GM12878 (cell line): Measurements from ENCODE around the gene WDHD1. TPM values are rescaled to one million over a fixed set of nuclear protein-coding genes. Genes with fewer than 3 reads are reported as not detected.
A peak's percentile ranks its signal among the peaks of the same experiment; 100 is the strongest.

Experiments used
- ATAC-seq: fragments of 200-7000 bp; cut with Tn5 transposase; 3 replicates; pipeline ENCODE4 v1.9.1; 2020; ENCODE audit warnings: mild to moderate bottlenecking, moderate library complexity
- BruUV-seq: library from RNA; stranded (reverse); fragments of 400-500 nt; replicated peaks from 2 replicates; lab custom pipeline; 2021; lab: Mats Ljungman, UMichigan
- CTCF ChIA-PET: fragments of 300-600 bp; sonication (Branson Sonifier 250); formaldehyde crosslinking; extraction: SDS; loops from one replicate; lab custom pipeline; 2021; ENCODE audit warnings: inconsistent platforms; lab: Yijun Ruan, JAX
- POLR2A ChIA-PET: fragments of 350-600 bp; formaldehyde crosslinking; extraction: SDS; loops from one replicate; lab custom pipeline; 2021; ENCODE audit warnings: inconsistent platforms; lab: Charles Lee
- RAD21 ChIA-PET: fragments of 300-600 bp; sonication (Branson Sonifier 250); formaldehyde crosslinking; loops from one replicate; lab custom pipeline; 2023; ENCODE audit warnings: antibody characterized with exemption; ENCODE audit not compliant: unreplicated experiment; lab: Charles Lee
- SMC1A ChIA-PET: fragments of 300-600 bp; sonication (Branson Sonifier 250); formaldehyde crosslinking; loops from one replicate; lab custom pipeline; 2023; ENCODE audit not compliant: unreplicated experiment, uncharacterized antibody; lab: Charles Lee
- DNase-seq: peaks from one replicate; pipeline ENCODE4 v3.0.0-alpha.2; 2011; ENCODE audit warnings: low read depth, low spot score
- FAIRE-seq: peaks from 3 replicates; lab custom pipeline; 2011; peaks lifted over from hg19 to GRCh38; lab: Jason Lieb, UNC
- H2AFZ ChIP-seq: 2 replicates; pipeline ENCODE4 v1.6.0; 2011; ENCODE audit warnings: low read depth, low read length, control low read depth; ENCODE audit not compliant: control insufficient read depth
- H3K27ac ChIP-seq: 2 replicates; pipeline ENCODE4 v1.5.1; 2011; ENCODE audit warnings: control low read depth; ENCODE audit not compliant: control insufficient read depth, insufficient read depth
- H3K27me3 ChIP-seq, 2 experiments: replicated peaks in 1 of 2; 2 replicates each; pipeline versions ENCODE4 v1.6.0 to v1.6.1; 2011; ENCODE audit warnings: low read length in 1 of 2; ENCODE audit not compliant: control insufficient read depth in 2 of 2, insufficient read depth in 2 of 2
- H3K36me3 ChIP-seq, 2 experiments: 2 replicates each; pipeline ENCODE4 v1.5.1; 2011; ENCODE audit warnings: low read length in 1 of 2; ENCODE audit not compliant: control insufficient read depth in 2 of 2, insufficient read depth in 2 of 2
- H3K4me1 ChIP-seq: 2 replicates; pipeline ENCODE4 v1.6.1; 2011; ENCODE audit warnings: mild to moderate bottlenecking, low read length, moderate library complexity, mixed read lengths; ENCODE audit not compliant: control insufficient read depth, insufficient read depth
- H3K4me2 ChIP-seq: 2 replicates; pipeline ENCODE4 v1.6.0; 2011; ENCODE audit warnings: control low read depth; ENCODE audit not compliant: control insufficient read depth, insufficient read depth
- H3K4me3 ChIP-seq: fragments of 200-600 bp; sonication (generic); 2 replicates; pipeline ENCODE4 v1.5.1; 2016
- H3K79me2 ChIP-seq: 2 replicates; pipeline ENCODE4 v1.6.0; 2011; ENCODE audit warnings: low read length; ENCODE audit not compliant: control insufficient read depth, insufficient read depth
- H3K9ac ChIP-seq: 2 replicates; pipeline ENCODE4 v1.8.0; 2011; ENCODE audit warnings: low read length, control low read depth, mixed read lengths; ENCODE audit not compliant: control insufficient read depth, insufficient read depth
- H3K9me3 ChIP-seq: replicated peaks from 3 replicates; pipeline ENCODE4 v1.5.1; 2011; ENCODE audit warnings: mild to moderate bottlenecking, low read length; ENCODE audit not compliant: control insufficient read depth, insufficient read depth
- H4K20me1 ChIP-seq: 2 replicates; pipeline ENCODE4 v1.6.0; 2011; ENCODE audit not compliant: control insufficient read depth, insufficient read depth
- CBFB ChIP-seq: IDR thresholded peaks from 2 replicates; pipeline ENCODE4 v1.6.1; 2016; ENCODE audit warnings: antibody characterized with exemption, low read depth
- CREB1 ChIP-seq: IDR thresholded peaks from 2 replicates; pipeline ENCODE4 v1.6.1; 2012; ENCODE audit warnings: low read depth, mild to moderate bottlenecking, inconsistent platforms
- EED ChIP-seq: sonication (generic); IDR thresholded peaks from 2 replicates; pipeline ENCODE4 v1.6.1; 2016; ENCODE audit warnings: antibody characterized with exemption, low read depth
- FOXM1 ChIP-seq: IDR thresholded peaks from 2 replicates; pipeline ENCODE4 v1.6.1; 2012; ENCODE audit warnings: low read depth, mild to moderate bottlenecking, inconsistent platforms, low read length, moderate library complexity
- MEF2B ChIP-seq: fragments of 450-650 bp; IDR thresholded peaks from 2 replicates; pipeline ENCODE4 v1.6.1; 2018; ENCODE audit warnings: mild to moderate bottlenecking, moderate library complexity; ENCODE audit not compliant: partially characterized antibody, poor library complexity, severe bottlenecking
- MTA2 ChIP-seq: fragments of 450-650 bp; IDR thresholded peaks from 2 replicates; pipeline ENCODE4 v1.6.1; 2016; ENCODE audit warnings: low read depth, mild to moderate bottlenecking, moderate library complexity
- NBN ChIP-seq: fragments of 450-650 bp; IDR thresholded peaks from 2 replicates; pipeline ENCODE4 v1.6.1; 2016
- PAX5 ChIP-seq: IDR thresholded peaks from 2 replicates; pipeline ENCODE4 v1.6.1; 2011; ENCODE audit warnings: low read depth, low read length, borderline replicate concordance
- PML ChIP-seq: IDR thresholded peaks from 2 replicates; pipeline ENCODE4 v1.6.1; 2012; ENCODE audit warnings: low read length, inconsistent platforms
- RB1 ChIP-seq: fragments of 450-650 bp; formaldehyde crosslinking; IDR thresholded peaks from 2 replicates; pipeline ENCODE4 v1.6.1; 2017; ENCODE audit warnings: mild to moderate bottlenecking, borderline replicate concordance
- WGBS: methylation state at CpG from one replicate; pipeline ENCODE4 v1.1.6; 2016; ENCODE audit warnings: low lambda C conversion rate; ENCODE audit not compliant: insufficient replicate concordance, insufficient coverage; ENCODE audit errors: missing lambda C conversion rate; 5-methylcytosine and 5-hydroxymethylcytosine counted together
- in situ Hi-C: fragments of 300-500 bp; cut with MboI; formaldehyde crosslinking; loops from 9 replicates; pipeline ENCODE4 v1.14.3; 2018; ENCODE audit warnings: mixed read lengths
- intact Hi-C: fragments of 100-400 bp; cut with micrococcal nuclease; formaldehyde crosslinking; loops from one replicate; pipeline ENCODE4 v1.14.2; 2022; ENCODE audit not compliant: unreplicated experiment
- polyA plus RNA-seq, 11 experiments: library from polyadenylated mRNA; depleted of rRNA in 4 of 11; unstranded in 6 of 11; stranded (reverse) in 5 of 11; fragments of >200 nt; fragmentation: Nextera tagmentation in 4 of 11; fragmentation: Illumina TruSeq in 1 of 11; extraction: Ambion mirVana in 4 of 11; extraction: Trizol in 1 of 11; gene quantifications; 1 replicate in 1 of 11; 2 replicates in 10 of 11; pipeline versions ENCODE4 v1.2.1 to v1.2.3, GENCODE V29; 2011 to 2016; ENCODE audit warnings: inconsistent platforms in 2 of 11, missing spikeins in 2 of 11, low read depth in 1 of 11
- total RNA-seq, 4 experiments: library from RNA; depleted of rRNA in 3 of 4; stranded (reverse); fragments of >200 nt in 3 of 4; fragmentation: Illumina TruSeq in 1 of 4; extraction: Trizol in 1 of 4; gene quantifications; 2 replicates each; pipeline versions ENCODE4 v1.2.1 to v1.2.3, GENCODE V29; 2013 to 2021
- TF ChIP-seq, protein P1 (sequence below): fragments of 450-650 bp; IDR thresholded peaks from 2 replicates; pipeline ENCODE4 v1.6.1; 2016; ENCODE audit warnings: mild to moderate bottlenecking
- TF ChIP-seq, protein P2 (sequence below): fragments of 450-650 bp; formaldehyde crosslinking; IDR thresholded peaks from 2 replicates; pipeline ENCODE4 v1.4.0; 2020; ENCODE audit warnings: mild to moderate bottlenecking, moderate library complexity
- TF ChIP-seq, protein P3 (sequence below): fragments of 450-650 bp; conservative IDR thresholded peaks from 2 replicates; pipeline ENCODE4 v1.6.1; 2017; ENCODE audit warnings: mild to moderate bottlenecking, moderate library complexity

WDHD1 gene
- total and polyA plus RNA-seq, 10 of the 15 experiments (the other 5 are each of a cell fraction or from before 2014, with no cell fraction given), result 11.3 to 50.5 (median 32.6) TPM

DNA sequence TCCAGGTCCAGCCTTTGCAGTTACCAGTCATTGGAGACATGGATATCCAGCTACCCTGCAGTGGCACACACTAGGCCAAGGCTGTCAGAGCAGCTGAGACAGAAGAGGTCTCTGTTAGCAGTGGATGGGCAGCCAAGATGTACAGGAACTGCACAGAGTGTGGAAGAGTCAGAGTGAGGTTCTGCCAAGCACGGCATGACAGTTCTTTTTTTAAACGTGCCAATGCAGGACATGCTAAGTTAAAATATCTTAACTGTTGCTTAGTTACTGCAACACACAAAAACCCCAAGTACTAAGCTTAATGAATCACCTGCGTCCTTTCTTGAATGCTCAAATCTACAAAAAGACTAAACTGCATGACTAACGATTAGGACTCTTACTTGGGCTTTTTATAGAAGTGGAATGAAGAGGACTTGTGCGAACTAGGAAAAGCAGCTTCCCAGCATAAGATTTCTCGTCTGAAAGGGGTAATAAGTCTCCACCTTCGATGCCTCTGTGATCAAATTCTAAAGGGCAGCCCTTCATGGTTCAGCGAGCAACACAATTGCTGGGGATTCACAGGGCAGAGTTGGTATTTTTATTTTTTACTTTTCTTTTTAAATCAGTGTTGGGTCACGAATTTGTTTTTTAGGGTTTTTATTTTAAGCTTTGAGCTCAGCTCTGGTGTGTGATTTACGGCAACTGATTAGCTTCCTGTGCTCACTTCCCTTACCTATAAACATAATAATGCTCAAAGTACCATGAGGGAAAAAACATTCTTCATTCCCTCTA, 45.2 kb upstream of the WDHD1 start:
- peak; percentile 76 for ATAC-seq
- no peaks in the 10 kb centered on the region for H3K27me3 ChIP-seq
- H3K4me1 ChIP-seq, result peaks cover 54% of the 10 kb centered on the region
- H2AFZ ChIP-seq, result peak overlapping the region; percentile 31
- no peaks in the 10 kb centered on the region for H3K9me3 ChIP-seq
- ChIA-PET RAD21 (interaction anchor here (0.6 to 3.8 kb wide), 20 partner anchors 8 to 190 kb away, joined by 3 to 49 read pairs (median 5); partner anchors contain the start of genes MAPK1IP1L, SOCS4 and WDHD1), POLR2A (interaction anchor here (0.6 to 3.6 kb wide), 19 partner anchors 12 to 261 kb away, joined by 3 to 48 read pairs (median 5); partner anchors contain the start of genes MAPK1IP1L, SOCS4 and WDHD1), CTCF (interaction anchor here (0.6 to 3.8 kb wide), 16 partner anchors 13 to 360 kb away, joined by 3 to 30 read pairs (median 6); partner anchors contain the start of gene MAPK1IP1L), SMC1A (interaction anchor here (0.6 to 7.0 kb wide), 33 partner anchors 9 to 562 kb away, joined by 3 to 98 read pairs (median 4); partner anchors contain the start of genes CGRRF1, DLGAP5 and MAPK1IP1L)
- peak overlapping the region; percentile 81 for H3K4me2 ChIP-seq
- intact Hi-C loops, result no loop called here
- peaks cover 0 to 5% of the 10 kb centered on the region in 2 experiments; a peak in 1 of 4 replicates for H3K36me3 ChIP-seq
- peak; percentile 92 for DNase-seq
- no peaks in the 10 kb centered on the region for H3K79me2 ChIP-seq
- in situ Hi-C loops, result no loop called here
- H3K27ac ChIP-seq, result peak overlapping the region; percentile 82
- 0 out of 2 replicates have a peak overlapping the region, but pooled peaks have one; percentile 28 for H3K4me3 ChIP-seq
- no peaks in the 10 kb centered on the region for H4K20me1 ChIP-seq
- BruUV-seq, result TSS peak; percentile 93
- peak overlapping the region; percentile 63 for H3K9ac ChIP-seq
- no peak for FAIRE-seq
- WGBS, result 3% methylated on average over 10 of the region's 10 CpGs
- peak; percentile 89 for TF ChIP-seq PAX5
- TF ChIP-seq CREB1, result peak; percentile 46; the same call in 1 of the 2 replicates
- peak; percentile 63 for TF ChIP-seq MEF2B
- TF ChIP-seq, protein P1, sequence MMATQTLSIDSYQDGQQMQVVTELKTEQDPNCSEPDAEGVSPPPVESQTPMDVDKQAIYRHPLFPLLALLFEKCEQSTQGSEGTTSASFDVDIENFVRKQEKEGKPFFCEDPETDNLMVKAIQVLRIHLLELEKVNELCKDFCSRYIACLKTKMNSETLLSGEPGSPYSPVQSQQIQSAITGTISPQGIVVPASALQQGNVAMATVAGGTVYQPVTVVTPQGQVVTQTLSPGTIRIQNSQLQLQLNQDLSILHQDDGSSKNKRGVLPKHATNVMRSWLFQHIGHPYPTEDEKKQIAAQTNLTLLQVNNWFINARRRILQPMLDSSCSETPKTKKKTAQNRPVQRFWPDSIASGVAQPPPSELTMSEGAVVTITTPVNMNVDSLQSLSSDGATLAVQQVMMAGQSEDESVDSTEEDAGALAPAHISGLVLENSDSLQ, result peak; percentile 47; the same call in 1 of the 2 replicates
- peak; percentile 22; the same call in 1 of the 2 replicates for TF ChIP-seq EED
- peak; percentile 48; the same call in 1 of the 2 replicates for TF ChIP-seq PML
- 0 out of 2 replicates have a peak, but pooled peaks have one; percentile 19 for TF ChIP-seq CBFB
- TF ChIP-seq RB1, result 0 out of 2 replicates have a peak, but pooled peaks have one; percentile 30
- TF ChIP-seq NBN, result peak; percentile 77; the same call in 1 of the 2 replicates
- peak; percentile 85 for TF ChIP-seq MTA2
- TF ChIP-seq FOXM1, result peak; percentile 41; the same call in 1 of the 2 replicates
- TF ChIP-seq, protein P2, sequence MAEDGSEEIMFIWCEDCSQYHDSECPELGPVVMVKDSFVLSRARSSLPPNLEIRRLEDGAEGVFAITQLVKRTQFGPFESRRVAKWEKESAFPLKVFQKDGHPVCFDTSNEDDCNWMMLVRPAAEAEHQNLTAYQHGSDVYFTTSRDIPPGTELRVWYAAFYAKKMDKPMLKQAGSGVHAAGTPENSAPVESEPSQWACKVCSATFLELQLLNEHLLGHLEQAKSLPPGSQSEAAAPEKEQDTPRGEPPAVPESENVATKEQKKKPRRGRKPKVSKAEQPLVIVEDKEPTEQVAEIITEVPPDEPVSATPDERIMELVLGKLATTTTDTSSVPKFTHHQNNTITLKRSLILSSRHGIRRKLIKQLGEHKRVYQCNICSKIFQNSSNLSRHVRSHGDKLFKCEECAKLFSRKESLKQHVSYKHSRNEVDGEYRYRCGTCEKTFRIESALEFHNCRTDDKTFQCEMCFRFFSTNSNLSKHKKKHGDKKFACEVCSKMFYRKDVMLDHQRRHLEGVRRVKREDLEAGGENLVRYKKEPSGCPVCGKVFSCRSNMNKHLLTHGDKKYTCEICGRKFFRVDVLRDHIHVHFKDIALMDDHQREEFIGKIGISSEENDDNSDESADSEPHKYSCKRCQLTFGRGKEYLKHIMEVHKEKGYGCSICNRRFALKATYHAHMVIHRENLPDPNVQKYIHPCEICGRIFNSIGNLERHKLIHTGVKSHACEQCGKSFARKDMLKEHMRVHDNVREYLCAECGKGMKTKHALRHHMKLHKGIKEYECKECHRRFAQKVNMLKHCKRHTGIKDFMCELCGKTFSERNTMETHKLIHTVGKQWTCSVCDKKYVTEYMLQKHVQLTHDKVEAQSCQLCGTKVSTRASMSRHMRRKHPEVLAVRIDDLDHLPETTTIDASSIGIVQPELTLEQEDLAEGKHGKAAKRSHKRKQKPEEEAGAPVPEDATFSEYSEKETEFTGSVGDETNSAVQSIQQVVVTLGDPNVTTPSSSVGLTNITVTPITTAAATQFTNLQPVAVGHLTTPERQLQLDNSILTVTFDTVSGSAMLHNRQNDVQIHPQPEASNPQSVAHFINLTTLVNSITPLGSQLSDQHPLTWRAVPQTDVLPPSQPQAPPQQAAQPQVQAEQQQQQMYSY (CRISPR knock-in tag), result 0 out of 2 replicates have a peak, but pooled peaks have one; percentile 31
- TF ChIP-seq, protein P3, sequence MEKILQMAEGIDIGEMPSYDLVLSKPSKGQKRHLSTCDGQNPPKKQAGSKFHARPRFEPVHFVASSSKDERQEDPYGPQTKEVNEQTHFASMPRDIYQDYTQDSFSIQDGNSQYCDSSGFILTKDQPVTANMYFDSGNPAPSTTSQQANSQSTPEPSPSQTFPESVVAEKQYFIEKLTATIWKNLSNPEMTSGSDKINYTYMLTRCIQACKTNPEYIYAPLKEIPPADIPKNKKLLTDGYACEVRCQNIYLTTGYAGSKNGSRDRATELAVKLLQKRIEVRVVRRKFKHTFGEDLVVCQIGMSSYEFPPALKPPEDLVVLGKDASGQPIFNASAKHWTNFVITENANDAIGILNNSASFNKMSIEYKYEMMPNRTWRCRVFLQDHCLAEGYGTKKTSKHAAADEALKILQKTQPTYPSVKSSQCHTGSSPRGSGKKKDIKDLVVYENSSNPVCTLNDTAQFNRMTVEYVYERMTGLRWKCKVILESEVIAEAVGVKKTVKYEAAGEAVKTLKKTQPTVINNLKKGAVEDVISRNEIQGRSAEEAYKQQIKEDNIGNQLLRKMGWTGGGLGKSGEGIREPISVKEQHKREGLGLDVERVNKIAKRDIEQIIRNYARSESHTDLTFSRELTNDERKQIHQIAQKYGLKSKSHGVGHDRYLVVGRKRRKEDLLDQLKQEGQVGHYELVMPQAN, result 0 out of 2 replicates have a peak, but pooled peaks have one; percentile 23
